ENCODE data around the gene NCLN.
"Not testable (repeated sequence)": the region's sequence is repeated elsewhere in the genome, so short reads cannot be mapped to it uniquely, and the experiment has no call there.

NCLN gene

GRCh38 chr19:3201072-3201700, 15.5 kb downstream of the NCLN start:
- DNase-seq = no peak

DNA sequence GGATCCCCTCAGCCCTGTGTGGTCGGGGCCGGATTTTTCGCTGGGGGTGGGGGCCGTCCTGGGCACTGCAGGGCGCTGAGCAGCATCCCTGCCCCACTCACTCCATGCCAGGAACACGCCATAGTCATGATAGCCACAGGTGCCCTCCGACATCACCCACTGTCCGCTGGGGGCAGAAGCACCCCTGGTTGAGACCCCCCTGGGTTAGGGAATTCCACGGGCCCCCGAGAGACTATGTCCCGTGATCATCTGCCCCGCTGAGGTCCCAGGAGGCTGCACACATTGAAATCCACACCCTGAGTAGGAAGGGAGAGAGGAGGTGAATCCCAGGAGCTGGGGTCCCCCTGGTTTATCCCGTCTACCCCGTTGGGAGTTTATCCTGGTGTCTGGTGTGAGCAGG, 16.2 kb downstream of the NCLN start:
- no peak for DNase-seq

DNA sequence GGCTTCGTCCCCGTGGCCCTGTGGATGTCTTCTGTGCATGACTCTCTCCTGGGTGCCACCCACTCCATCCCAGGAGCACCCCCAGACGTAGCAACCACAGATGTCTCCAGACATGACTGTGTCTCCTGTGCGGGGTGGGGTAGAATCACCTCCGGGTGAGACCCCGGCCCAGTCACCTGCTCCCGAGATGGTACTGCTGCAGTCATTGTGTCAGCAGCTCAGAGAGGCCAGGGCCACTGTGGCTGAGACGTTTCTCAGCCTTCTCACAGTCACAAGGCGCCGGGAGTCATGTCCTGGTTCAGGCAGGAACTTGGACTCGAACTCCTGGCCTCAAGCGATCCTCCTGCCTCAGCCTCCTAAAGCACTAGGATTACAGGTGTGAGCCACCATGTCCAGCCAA, 16.6 kb downstream of the NCLN start:
- no peak for DNase-seq

- DNase-seq = not testable (repeated sequence)
These were observed 17.2 kb downstream of the NCLN start for GRCh38 chr19:3202895-3203294.

GRCh38 chr19:3203805-3204645, 18.3 kb downstream of the NCLN start:
- no peak for DNase-seq

DNA sequence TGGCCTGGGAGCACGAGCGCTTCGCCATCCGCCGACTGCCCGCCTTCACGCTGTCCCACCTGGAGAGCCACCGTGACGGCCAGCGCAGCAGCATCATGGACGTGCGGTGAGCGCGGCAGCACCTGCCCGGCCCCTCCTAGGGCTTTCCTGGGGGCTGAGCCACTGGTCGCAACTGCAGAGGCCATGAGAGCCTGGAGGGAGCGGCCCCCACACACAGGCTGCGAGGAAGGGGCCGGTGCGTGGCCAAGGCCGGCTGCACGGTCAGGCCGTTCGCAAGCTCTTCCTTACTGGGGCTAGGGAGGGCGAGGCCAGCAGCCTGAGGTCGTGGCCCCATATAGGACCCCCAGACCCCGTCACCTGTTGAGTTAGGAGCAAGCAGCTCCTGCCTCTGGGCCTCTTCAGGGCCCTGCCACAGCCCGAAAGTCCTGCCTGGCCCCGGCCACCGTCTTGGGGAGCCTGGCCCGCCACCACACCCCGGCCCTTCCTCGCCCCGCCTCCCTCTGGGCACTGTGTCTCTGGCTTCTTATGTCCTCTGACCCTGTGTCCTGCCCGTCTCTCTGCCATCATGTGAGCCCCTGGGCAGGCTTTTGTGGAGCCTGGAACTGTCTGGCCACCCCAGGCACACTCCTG, 19.0 kb downstream of the NCLN start:
- DNase-seq = no peak

DNA sequence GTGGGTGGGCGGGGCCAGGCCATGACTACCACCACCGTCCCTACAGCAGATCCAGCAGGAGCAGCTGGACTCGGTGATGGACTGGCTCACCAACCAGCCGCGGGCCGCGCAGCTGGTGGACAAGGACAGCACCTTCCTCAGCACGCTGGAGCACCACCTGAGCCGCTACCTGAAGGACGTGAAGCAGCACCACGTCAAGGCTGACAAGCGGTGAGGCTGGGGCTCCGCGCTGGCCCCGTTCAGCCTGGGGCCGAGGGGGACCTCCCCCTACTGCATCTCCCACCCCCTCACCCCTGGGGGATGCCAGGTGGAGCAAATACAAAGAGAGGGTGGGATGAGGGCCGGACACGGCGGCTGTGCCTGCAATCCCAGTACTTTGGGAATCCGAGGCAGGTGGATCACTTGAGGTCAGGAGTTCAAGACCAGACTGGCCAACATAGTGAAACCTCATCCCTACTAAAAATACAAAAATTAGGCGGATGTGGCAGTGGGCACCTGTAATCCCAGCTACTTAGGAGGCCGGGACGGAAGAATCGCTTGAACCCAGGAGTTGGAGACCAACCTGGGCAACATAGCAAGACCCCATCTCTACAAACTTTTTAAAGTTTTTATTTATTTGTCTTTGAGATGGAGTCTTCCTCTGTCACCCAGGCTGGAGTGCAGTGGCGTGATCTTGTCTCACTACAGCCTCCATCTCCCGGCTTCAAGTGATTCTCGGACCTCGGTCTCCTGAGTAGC, 20.7 kb downstream of the NCLN start:
- DNase-seq = no peak

DNA sequence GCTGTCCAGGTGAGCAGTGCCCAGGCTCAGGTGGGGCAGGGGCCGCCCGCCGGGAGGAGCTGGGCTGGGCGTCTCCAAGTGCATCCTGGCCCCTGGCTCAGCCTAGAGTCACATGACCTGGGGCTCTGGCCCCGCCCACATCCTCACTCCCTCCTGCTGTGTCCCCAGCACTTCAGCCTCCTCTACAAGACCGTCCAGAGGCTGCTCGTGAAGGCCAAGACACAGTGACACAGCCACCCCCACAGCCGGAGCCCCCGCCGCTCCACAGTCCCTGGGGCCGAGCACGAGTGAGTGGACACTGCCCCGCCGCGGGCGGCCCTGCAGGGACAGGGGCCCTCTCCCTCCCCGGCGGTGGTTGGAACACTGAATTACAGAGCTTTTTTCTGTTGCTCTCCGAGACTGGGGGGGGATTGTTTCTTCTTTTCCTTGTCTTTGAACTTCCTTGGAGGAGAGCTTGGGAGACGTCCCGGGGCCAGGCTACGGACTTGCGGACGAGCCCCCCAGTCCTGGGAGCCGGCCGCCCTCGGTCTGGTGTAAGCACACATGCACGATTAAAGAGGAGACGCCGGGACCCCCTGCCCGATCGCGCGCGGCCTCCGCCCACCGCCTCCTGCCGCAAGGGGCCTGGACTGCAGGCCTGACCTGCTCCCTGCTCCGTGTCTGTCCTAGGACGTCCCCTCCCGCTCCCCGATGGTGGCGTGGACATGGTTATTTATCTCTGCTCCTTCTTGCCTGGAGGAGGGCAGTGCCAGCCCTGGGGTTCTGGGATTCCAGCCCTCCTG, 21.9 kb downstream of the NCLN start:
- DNase-seq = no peak

DNA sequence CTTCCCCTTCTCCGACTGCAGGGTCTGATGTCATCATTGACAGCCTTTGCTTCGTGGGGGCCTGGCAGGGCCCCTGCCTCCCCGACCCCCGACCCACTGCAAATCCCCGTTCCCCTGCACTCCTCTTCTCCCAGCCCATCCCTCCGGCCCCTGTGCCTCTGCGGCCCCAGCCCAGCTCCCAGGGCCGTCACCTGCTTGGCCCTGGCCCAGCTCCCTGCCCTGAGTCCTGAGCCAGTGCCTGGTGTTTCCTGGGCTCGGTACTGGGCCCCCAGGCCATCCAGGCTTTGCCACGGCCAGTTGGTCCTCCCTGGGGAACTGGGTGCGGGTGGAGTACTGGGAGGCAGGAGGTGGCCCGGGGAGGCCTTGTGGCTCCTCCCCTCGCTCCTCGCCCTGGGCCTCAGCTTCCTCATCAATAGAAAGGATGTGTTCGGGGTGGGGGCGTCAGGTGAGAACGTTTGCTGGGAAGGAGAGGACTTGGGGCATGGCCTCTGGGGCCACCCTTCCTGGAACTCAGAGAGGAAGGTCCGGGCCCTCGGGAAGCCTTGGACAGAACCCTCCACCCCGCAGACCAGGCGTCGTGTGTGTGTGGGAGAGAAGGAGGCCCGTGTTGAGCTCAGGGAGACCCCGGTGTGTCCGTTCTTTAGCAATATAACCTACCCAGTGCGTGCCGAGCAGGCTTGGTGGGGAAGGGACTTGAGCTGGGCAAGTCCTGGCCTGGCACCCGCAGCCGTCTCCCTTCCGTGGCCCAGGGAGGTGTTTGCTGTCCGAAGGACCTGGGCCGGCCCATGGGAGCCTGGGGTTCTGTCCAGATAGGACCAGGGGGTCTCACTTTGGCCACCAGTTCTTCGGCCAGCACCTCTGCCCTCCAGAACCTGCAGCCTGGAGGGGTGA, 22.8 kb downstream of the NCLN start:
- DNase-seq = no peak

- DNase-seq = peak; percentile 16 to 34
These were observed 24.8 kb downstream of the NCLN start for GRCh38 chr19:3210347-3211017.

- DNase-seq = no peak
These were observed 25.5 kb downstream of the NCLN start for GRCh38 chr19:3211191-3211590.

DNA sequence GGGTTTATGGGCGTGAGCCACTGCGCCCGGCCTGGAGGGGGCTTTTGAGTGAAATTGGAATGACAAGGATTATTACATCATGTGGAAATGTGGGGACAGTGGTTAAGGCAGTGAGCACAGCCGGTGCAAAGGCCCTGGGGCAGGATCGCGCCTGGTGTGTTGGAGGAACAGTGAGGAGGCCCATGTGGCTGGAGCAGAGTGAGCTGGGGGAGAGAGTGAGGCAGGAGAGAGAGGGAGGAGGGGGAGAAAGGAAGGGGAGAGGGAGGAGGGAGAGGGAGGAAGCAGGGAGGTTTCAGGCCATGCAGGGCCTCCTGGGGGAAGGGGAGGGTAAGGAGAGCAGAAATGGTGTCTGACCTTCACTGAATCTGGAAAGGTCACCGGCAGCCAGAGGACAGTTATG, 27.4 kb downstream of the NCLN start:
- DNase-seq = no peak

DNA sequence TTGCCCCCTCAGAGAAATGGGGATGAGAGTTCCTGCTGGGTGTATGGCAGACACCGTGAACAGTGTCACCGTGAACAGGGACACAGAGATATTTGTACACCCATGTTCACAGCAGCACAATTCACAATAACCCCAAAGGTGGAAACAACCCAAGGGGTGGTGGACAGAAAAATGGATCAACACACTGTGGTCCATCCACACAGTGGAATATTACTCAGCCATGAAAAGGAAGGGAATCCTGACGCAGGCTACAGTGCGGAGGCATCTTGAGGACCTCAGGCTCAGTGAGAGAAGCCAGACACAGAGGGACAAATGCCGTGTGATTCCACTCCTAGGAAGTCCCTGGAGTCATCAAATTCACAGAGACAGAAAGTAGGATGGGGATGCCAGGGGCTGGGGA, 31.1 kb downstream of the NCLN start:
- no peak for DNase-seq

DNA sequence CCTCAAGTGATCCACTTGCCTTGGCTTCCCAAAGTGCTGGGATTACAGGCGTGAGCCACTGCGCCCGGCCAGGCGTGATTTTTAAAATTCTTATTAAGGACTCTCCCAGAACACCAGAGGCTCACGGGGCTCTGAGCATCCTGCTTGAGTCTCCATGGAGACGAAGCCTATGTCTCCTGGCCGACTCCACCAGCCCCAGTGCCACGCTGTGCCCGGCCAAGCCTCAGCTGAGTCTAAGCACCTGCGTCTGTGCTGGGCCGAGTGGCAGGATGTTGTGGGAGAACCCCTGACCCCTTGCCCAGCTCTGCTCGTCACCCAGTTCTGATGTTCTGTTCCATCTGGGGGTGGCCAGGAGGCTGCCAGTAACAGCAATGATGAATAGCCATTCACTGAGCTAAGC, 34.8 kb downstream of the NCLN start:
- DNase-seq = no peak

DNA sequence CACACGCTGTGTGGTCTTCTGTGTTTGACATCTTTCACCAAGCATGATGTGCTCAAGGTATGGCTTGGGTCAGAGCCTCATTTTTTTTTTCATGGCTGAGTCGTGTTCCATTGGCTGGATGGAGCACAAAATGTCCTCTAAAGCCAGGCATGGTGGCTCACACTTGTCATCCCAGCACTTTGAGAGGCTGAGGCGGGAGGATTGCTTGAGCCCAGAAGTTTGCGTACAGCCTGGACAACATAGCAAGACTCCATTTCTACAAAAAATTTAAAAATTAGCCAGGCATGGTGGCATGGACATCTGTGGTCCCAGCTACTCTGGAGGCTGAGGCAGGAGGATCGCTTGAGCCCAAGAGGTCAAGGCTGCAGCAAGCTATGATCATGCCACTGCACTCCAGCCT, 35.8 kb downstream of the NCLN start:
- not testable (repeated sequence) for DNase-seq

GRCh38 chr19:3222709-3223108, 37.0 kb downstream of the NCLN start:
- DNase-seq = no peak

DNA sequence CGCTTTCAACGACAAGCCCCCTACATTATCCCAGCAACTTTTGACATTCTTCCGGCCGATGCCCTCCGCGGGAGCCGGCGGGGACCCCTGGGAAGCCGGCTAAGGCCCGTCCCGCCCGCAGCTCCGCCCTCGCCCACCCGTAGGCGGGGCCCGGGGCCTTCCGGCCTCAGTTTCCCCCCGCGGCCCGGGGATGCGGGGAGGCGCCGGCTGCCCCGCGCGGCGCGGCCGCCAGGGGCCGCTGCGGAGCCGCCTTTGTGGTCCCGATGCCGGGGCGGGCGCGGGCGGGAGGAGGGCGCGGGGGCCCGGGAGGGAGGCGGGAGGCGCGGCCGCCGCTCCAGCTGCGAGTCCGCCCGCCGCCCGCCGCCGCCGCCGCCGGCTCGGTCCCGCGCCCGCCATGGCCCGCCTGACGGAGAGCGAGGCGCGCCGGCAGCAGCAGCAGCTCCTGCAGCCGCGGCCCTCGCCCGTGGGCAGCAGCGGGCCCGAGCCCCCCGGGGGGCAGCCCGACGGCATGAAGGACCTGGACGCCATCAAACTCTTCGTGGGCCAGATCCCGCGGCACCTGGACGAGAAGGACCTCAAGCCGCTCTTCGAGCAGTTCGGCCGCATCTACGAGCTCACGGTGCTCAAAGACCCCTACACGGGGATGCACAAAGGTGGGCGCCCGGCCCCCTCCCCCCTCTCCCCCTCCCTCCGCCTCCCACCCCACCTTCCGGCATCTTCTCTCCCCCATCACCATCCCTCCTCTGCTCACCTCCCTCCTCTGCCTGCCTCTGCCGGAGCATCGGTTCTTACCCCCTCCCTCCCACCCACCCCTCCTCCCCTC, 38.8 kb downstream of the NCLN start, which contains the start of gene CELF5:
TSS of gene CELF5 (plus strand) at position 316 of the 823 bp plus-strand sequence. CDS start at position 395, 79 bp downstream.
- DNase-seq = peak in 1 of 2 experiments; percentile 59

DNA sequence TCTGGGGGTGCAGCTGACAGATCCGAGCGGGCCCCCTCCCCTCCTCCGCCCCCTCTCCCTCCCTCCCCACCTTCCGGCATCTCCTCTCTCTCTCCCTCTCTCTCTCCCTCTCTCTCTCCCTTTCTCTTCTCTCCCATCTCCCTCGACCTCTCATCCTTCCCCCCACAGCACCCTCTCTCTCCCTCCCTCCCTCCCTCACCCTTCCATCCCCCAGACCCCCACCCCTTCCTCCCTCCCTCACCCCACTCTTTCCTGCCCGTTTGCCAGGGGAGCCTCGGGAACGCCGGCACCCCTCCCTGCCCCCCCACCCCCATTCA, 39.4 kb downstream of the NCLN start:
- DNase-seq = no peak

- no peak for DNase-seq
These were observed 40.0 kb downstream of the NCLN start for GRCh38 chr19:3225677-3226093.

DNA sequence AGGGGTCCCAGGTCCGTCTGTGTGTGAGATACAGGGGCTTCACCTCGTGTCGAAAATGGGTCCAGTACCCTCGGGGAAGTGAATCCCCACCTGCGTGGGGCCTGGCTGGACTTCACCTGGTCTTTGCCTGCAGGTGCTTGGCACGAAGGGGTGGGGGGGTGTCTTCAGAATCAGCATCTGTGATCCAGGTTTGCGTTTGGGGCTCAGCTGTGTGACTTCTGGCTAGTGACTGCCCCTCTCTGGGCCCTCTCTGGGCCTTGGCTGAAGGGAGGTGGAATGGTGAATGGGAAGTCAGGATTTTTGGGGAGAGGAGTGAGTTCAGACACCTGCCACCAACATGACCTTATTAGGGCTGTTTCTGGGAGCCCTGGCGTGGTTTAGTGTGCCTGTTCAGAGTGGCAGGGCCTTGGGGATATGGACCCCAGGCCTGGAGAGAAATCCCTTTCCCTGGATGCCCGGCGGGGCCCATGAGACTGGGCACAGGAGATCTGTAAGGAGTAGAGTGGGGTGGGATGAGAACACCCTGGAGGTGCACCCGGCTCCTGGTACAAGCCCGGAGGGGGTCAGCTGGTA, 41.4 kb downstream of the NCLN start:
- DNase-seq = no peak

All from SHP77 (cell line).